Embryonic facial prominence (tissue), 1 donor: ENCODE measurements around the gene PAOX.

Source experiments
- DNase-seq: peaks from one replicate; pipeline ENCODE4 v3.0.0-alpha.2; 2016; ENCODE audit errors: extremely low spot score

PAOX gene

DNA sequence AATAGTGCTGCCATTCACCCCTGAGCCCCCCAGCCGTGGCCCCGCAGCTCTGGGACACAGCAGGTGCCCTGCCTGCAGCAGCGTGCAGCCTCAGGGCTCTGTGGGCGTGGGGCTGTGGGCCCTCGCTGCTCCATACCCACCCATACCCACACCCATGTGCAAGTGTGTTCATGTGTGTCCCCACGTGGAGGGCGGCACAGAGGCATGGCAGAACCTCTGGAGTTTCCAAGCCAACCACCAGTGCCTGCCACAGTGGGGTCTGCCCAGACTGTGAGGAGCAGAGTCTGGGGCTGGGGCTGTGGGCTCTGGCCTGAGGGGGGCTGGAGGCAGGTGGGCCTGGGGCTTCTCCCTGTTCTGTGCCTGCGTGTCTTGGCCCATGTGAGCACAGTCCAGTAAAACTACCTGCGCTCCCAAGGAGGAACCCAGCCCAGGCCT is 29.5 kb upstream of the PAOX start:
- no peak for DNase-seq

GRCh38 chr10:133350283-133350949 is 28.6 kb upstream of the PAOX start:
- DNase-seq: no peak

GRCh38 chr10:133350950-133351329 is 28.1 kb upstream of the PAOX start:
- no peak for DNase-seq

- no peak for DNase-seq
These were observed 27.4 kb upstream of the PAOX start for GRCh38 chr10:133351408-133352318.

DNA sequence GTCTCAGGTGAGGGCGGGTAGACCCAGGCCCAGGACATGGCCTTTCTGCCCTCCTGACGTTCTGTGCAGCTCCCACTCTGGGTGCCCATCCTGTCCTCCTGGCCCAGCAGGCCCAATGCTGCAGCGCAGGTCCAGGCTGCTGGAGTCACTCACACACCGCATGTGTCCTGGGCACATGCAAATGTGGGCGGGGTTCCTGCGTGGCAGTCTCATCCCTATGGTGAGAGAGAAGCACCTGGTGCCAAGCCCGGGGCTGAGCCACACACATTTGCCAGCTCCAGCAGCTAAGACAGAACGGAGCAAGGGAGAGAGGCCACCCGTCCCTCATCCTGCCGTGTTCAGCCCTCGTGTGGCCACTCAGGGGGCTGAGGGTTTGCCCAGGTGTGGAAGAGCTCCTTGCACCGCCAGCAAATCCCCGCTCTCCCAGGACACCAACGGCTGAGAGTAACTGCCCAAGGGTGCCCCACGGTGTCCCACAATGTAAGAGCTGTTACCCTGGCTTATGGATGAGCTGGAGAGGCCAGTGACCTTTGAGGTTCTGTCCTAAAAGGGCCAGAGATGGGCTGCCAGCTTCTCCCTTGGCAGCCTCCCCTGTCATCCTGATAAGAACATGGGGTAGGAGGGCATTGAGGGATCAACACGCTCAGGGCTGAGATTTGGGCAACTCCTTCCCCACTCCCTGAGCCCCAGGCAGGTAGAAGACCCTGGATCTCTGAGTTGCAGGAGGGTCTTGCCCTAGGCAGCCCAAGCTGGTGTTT is 25.7 kb upstream of the PAOX start:
- DNase-seq: no peak

DNA sequence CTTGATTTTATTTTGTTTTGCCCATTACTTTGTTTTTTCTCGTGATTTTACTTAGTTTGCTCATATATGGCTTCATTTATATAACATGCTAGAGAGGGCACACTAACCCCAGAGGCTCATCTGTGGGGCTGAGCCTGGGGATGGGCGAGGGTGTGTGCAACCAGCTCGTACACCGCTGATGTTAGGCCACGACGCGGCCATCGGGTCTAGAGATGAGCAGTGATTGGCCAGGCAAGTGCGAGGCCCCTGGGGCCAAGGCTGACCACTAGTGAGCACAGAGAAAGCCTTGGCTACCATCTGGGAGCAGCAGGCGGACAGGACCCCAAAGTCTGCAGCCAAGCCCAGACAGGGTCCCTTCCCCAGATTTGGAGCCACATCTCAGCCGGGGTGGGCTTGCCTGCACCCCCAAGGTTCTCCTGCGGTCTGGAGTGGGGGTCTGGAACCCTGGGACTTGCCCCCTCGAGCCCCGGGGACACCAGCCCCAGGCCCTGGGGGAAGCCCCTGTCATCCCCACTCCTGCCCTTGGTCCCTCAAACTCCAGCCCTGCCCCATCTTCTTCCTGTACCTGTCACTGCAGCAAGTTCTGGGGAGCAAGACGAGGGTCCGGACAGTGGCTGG is 25.0 kb upstream of the PAOX start:
- no peak for DNase-seq

- no peak for DNase-seq
These were observed 24.3 kb upstream of the PAOX start for GRCh38 chr10:133354672-133355240.

DNA sequence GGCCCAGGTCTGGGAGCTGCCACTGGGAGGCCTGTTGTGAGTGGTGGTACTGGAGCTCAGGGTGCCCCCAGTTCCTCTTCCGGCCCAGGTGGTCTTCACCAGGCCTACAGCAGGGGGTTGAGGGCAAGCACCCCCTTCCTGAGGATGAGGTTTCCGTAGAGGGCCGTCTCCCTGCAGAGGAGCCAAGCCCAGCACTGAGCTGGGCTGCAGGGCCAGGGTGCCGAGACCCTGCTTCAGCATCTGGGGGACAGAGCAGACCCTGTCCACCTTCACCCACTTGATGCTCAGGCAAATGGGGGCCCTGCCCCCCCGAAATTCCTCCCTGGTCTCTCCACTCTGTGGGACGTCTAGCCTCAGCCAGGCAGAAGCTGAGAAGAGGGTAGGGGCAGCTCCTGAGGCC is 23.8 kb upstream of the PAOX start:
- DNase-seq: no peak

DNA sequence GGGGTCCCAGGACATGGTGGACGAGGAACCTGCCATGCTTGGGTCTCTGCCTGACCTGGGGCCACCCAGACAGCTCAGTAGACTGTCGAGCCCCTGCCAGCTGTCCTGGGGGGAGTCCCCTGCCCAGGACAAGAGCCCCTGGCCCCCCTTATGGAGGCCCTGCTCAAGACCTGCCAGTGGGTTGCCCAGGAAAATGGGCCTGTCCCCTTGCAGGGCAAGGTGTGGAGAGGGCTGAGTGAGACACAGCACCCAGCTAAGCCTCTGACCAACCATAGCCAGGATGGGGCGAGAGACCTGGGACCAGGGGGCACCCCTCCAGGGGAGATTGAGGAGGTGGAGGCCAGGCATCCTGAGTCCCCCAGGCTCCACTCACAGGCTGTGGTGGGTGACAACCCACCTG is 23.1 kb upstream of the PAOX start:
- no peak for DNase-seq

GRCh38 chr10:133356549-133357284 is 22.3 kb upstream of the PAOX start:
- no peak for DNase-seq

DNA sequence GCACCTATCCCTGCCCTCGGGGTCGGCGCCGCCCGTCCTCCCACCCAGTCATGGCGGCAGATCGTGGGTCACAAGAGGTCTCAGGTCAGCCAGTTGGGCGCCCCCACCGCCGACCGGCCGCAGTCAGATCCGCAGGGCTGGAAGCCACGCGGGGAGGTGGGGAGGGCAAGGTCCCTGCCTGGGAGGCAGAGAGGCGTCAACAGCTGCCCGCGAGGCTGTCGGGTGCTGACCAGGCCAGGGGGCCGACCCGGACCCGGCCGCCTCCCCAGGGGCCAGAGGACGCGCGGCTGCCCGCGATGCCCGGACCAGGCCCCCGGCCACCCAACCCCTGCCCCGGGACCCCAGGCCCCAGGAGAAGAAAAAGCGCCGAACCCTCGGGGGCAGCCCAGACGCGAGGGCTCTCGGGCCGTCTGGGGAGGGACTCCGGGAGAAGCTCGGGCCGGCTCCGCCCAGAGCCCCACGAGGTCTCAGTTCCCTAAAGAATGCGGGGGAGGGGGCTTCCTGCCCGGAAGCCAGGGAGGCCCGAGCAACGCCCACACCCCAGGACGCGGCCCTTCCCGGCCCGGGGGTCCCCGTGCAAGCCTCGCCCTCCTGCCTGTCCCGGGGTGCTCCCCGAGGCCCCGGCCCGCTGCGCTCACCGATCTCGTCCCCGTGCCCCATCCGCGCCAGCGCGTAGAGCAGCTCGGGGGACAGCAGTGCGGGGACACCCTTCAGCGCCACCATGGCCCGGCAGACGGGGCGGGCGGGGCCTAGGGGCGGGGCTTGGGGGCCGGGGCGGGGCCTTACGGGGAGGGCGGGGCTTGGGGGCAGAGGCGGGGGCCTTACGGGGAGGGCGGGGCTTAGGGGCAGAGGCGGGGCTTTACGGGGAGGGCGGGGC is 21.5 kb upstream of the PAOX start, which contains the start of gene FUOM:
Gene FUOM (minus strand): TSS at position 735 of the 877 bp plus-strand sequence. CDS start 12 bp downstream, at position 723.
- no peak for DNase-seq

DNA sequence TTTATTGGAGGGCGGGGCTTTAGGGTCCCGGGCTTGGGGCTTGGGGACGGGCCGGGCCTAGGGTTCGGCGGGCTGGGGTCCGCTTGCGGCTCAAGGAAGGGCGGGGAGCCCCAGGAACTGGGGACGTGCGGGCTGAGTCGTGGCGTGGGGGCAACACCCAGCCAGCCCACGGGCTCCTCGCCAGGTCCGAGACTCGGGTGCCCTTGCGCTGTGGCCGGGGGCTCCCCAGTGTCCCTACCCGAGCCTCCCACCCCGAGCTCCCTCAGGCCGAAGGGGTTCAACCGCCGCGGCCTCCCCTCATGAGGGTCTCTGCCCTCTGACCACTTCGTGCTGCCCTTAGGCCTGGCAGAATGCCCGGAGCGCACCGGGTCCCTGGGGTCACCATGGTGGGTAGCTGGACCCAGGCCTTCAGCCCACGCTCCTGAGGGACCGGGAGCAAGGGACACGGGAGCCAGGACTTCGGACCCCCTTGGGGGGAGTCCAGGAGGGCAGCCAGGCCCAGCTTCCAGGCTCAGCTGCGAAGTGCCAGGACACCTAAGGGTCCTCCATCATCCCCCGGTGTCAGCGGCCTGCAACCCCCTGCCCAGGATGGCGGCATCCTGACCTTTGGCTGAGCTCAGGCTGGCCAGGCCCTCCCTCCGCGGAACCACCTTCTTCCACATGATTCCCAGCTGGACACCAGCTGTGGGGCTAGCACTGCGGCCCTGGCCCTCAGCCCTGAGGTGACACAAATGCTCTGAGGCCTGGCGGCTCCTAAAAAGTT is 20.7 kb upstream of the PAOX start:
- DNase-seq: no peak

- DNase-seq: no peak
These were observed 20.1 kb upstream of the PAOX start for GRCh38 chr10:133358925-133359310.

GRCh38 chr10:133359554-133359971 is 19.5 kb upstream of the PAOX start:
- no peak for DNase-seq

DNA sequence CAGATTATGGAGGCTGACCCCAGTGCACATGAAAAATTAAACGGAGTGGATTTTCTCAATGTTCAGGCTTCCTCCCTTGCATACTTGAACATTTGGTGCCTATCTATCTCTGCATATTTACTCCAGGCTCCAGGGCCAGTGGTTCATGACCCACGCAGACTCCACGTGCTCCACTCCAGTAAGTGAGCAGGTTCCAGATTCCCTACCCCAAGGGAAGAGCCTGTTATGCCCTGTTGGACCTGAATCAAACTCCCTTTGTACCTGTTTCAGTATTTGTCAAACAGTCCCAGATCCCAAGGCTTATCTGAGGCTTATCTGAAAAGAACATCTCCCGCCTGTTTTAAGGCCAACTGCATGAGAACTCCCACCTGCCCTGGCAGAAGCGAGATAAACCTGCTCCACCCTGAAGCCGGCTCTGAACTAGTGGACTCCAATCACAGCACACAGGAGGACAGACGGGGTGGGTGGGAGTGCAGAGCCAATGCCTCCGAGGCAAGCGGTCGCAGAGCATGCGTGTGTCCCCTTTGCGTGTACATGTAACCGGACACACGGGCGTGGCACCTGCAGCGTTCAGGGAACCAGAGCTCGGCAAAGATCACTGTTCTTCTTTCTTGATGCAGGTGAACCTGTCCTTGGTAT is 19.0 kb upstream of the PAOX start:
- DNase-seq: no peak

DNA sequence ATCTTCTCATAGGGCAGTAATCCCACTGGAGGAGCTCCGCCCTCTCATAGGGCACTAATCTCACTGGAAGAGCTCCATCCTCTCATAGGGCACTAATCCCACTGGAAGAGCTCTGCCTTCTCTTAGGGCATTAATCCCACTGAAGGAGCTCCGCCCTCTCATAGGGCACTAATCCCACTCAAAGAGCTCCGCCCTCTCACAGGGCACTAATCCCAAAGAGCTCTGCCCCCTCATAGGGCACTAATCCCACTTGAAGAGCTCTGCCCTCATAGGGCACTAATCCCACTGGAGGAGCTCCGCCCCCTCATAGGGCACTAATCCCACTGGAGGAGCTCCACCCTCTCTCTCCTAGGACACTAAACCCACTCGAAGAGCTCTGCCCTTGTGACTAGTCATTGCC is 17.8 kb upstream of the PAOX start:
- DNase-seq: no peak

DNA sequence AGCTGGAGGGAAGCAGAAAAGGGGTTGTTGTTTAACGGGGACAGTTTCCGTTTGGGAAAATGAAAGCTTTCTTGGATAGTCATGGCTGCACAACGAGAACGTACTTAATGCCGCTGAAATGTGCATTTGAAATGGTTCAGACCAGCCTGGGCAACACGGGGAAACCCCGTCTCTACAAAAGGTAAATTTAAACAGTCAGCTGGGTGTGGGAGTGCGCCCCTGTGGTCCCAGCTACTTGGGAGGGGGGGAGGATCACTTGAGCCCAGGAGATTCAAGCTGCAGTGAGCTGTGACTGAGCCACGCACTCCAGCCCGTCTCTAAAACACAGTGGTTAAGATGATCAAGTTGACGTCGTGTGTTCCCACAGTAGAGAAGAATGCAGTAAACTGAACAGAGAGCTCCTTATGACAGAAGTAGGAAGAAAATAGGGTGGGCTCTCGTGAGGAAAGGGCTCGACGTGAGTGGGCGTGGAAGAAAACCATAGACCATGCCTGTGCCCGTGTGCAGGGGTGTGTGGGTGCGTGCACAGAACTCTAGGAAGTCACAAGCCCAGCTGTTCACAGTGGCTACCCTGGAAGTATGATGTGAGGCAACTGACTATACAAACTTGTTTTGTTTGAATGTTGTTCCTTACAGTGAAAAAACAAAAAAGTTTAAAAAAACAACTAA is 17.2 kb upstream of the PAOX start:
- no peak for DNase-seq

DNA sequence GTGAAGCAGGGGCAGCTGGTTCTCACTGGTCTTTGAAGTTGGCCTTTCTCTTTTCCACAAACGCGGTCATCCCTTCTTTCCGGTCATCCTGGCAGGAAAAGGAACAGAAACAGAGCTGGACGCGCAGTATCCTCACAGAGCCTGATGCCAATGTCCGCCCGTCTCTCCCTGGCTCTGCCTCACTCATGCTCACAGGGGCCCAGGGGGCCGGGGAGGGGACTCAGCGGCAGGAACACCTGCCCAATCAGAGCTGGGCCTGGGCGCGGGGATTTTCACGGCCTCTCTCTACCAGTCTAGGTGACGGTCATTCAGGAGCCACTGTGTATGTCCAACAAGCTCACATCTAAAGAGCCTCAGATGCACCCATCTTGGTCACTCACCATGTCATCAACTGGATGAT is 16.2 kb upstream of the PAOX start:
- no peak for DNase-seq
